Thoracic aorta (tissue), 2 donors: Measurements from ENCODE around the gene TMEM43. TPM values are rescaled to one million over a fixed set of nuclear protein-coding genes. Genes with fewer than 3 reads are reported as not detected.

Source experiments
- ATAC-seq: fragments of 150-250 bp; one replicate; pipeline ENCODE4 v1.8.0; 2017; ENCODE audit warnings: low read depth; ENCODE audit not compliant: insufficient number of reproducible peaks, low FRiP score
- DNase-seq: peaks from one replicate; pipeline ENCODE4 v3.0.0-alpha.2; 2020; ENCODE audit warnings: low spot score
- H3K27ac ChIP-seq, 2 donors: fragments of 200-600 bp; sonication (generic); 1 replicate in 1 of 2; 2 replicates in 1 of 2; pipeline ENCODE4 v1.5.1; 2016; ENCODE audit warnings: mild to moderate bottlenecking in 2 of 2, moderate library complexity in 2 of 2
- H3K27me3 ChIP-seq: fragments of 200-600 bp; sonication (generic); replicated peaks from 2 replicates; pipeline ENCODE4 v1.6.0; 2016; ENCODE audit warnings: mild to moderate bottlenecking; ENCODE audit not compliant: insufficient read depth
- H3K36me3 ChIP-seq: fragments of 200-600 bp; sonication (generic); one replicate; pipeline ENCODE4 v1.5.1; 2016
- H3K4me1 ChIP-seq, 2 donors: fragments of 200-600 bp; sonication (generic); 1 replicate in 1 of 2; 2 replicates in 1 of 2; pipeline versions ENCODE4 v1.5.1 to v1.6.0; 2016; ENCODE audit warnings: low read depth in 2 of 2, mild to moderate bottlenecking in 1 of 2; ENCODE audit not compliant: control insufficient read depth in 1 of 2
- H3K4me3 ChIP-seq: fragments of 200-600 bp; sonication (generic); 2 replicates; pipeline ENCODE4 v1.5.1; 2016; ENCODE audit warnings: mild to moderate bottlenecking
- H3K9me3 ChIP-seq: fragments of 200-600 bp; sonication (generic); 2 replicates; pipeline ENCODE4 v1.5.1; 2016
- CTCF ChIP-seq: fragments of 200-600 bp; sonication (generic); IDR thresholded peaks from one replicate; pipeline ENCODE4 v1.5.1; 2019; ENCODE audit warnings: antibody characterized with exemption
- total RNA-seq, 2 donors: library from RNA; depleted of rRNA; stranded (reverse); fragments of >200 nt; gene quantifications; one replicate each; pipeline versions ENCODE4 v1.1.0 to v1.2.3, GENCODE V29; 2016

Gene TMEM43
- total RNA-seq, 2 donors from 2014 or later, result 161 to 195 TPM

DNA sequence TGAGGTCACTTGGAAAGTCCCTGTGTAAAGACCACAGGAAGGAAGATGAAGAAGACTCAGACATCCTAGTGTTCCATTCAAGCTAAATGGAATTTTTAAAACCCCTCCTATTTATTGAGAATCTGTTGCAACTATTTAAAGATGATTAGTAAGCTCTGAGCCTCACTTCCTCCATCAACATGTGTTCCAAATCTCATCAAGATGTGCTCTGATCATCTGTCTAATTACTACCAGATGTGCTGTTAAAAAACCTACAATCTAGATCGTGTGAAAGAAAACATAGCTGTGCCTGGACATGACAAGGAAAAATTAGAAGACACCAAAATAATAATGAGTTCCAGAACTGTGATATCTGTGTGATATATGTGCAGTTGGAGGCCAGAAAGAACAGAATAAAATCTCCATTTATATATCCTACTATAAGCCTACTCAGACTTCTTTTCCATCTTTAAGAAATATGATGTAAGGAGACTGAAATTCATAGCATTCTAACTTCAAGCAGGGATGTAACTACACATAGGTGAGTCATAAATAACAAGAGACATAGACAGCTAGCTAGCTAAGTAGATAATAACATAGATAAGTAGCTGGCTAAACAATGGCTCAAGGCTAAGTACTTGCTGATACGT lies 45.8 kb downstream of the TMEM43 start:
- Histone ChIP-seq H3K27me3 (no peaks in the 10 kb centered on the region), H3K9me3 (no peaks in the 10 kb centered on the region), H3K27ac (no peak overlapping the region), H3K4me1 (peaks cover 4 to 8% of the 10 kb centered on the region in 2 donors), H3K36me3 (peaks cover 64% of the 10 kb centered on the region), H3K4me3 (no peak overlapping the region)
- no peak for ATAC-seq
- DNase-seq, result no peak
- no peak for TF ChIP-seq CTCF

GRCh38 chr3:14172496-14172895 lies 47.6 kb downstream of the TMEM43 start:
- DNase-seq, result no peak
- no peaks in the 10 kb centered on the region for H3K9me3 ChIP-seq
- TF ChIP-seq CTCF, result no peak
- H3K4me1 ChIP-seq, result peaks cover 12 to 27% of the 10 kb centered on the region in 2 donors
- no peak for ATAC-seq
- peaks cover 48% of the 10 kb centered on the region for H3K36me3 ChIP-seq
- no peaks in the 10 kb centered on the region for H3K27me3 ChIP-seq
- H3K27ac ChIP-seq, result no peak overlapping the region
- no peak overlapping the region for H3K4me3 ChIP-seq

DNA sequence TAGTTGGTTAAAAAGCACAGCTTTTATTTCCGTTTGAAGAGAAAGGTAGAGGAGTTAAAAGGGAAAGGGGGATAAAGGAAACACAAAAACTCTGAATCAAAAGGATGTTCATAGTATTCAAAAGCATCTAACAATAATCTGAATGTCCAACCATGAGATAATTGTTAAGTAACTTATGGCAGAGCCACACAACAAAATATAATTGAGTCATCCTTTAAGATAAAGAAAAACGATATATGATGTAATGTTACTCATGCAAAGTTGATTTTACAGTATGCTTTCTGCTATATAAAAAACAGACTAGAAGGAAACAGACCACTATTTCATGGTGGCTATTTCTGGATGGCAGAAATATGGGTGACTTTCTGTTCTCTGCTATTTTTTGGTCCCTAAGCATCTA lies 49.6 kb downstream of the TMEM43 start:
- peaks cover 29% of the 10 kb centered on the region for H3K36me3 ChIP-seq
- no peaks in the 10 kb centered on the region for H3K9me3 ChIP-seq
- no peak for TF ChIP-seq CTCF
- H3K4me1 ChIP-seq, result peaks cover 19 to 36% of the 10 kb centered on the region in 2 donors
- no peak overlapping the region for H3K27ac ChIP-seq
- H3K27me3 ChIP-seq, result no peaks in the 10 kb centered on the region
- DNase-seq, result no peak
- ATAC-seq, result no peak
- no peak overlapping the region for H3K4me3 ChIP-seq

- no peak for TF ChIP-seq CTCF
- no peak for ATAC-seq
- Histone ChIP-seq H3K9me3 (no peaks in the 10 kb centered on the region), H3K4me3 (no peak overlapping the region), H3K36me3 (peaks cover 19% of the 10 kb centered on the region), H3K27ac (no peak overlapping the region), H3K27me3 (no peaks in the 10 kb centered on the region), H3K4me1 (peaks cover 22 to 40% of the 10 kb centered on the region in 2 donors)
- no peak for DNase-seq
These were observed 50.7 kb downstream of the TMEM43 start for GRCh38 chr3:14175383-14176037.

GRCh38 chr3:14177580-14178246 lies 52.9 kb downstream of the TMEM43 start:
- Histone ChIP-seq H3K27ac (peak overlapping the region; percentile 90 to 91), H3K36me3 (peaks cover 11% of the 10 kb centered on the region), H3K4me1 (peaks cover 22 to 40% of the 10 kb centered on the region in 2 donors), H3K27me3 (no peaks in the 10 kb centered on the region), H3K4me3 (peak overlapping the region; percentile 83), H3K9me3 (no peaks in the 10 kb centered on the region)
- DNase-seq, result peak; percentile 6
- TF ChIP-seq CTCF, result no peak
- ATAC-seq, result peak; percentile 36
